HepG2 (cell line): ENCODE results near the gene PRKCE. TPM values are rescaled to one million over a fixed set of nuclear protein-coding genes. Genes with fewer than 3 reads are reported as not detected.

Source experiments
- AGO1 ChIP-seq: fragments of 200-400 bp; formaldehyde crosslinking; IDR thresholded peaks from 2 replicates; pipeline ENCODE4 v1.6.1; 2017; ENCODE audit warnings: mild to moderate bottlenecking, low read depth, low read length, moderate library complexity; ENCODE audit not compliant: poor library complexity, severe bottlenecking
- BATF2 ChIP-seq: sonication (generic); formaldehyde crosslinking; IDR thresholded peaks from 2 replicates; pipeline ENCODE4 v1.8.0; 2022; ENCODE audit warnings: mild to moderate bottlenecking, missing genetic modification reagents, moderate library complexity
- EEA1 ChIP-seq: sonication (generic); formaldehyde crosslinking; IDR thresholded peaks from 2 replicates; pipeline ENCODE4 v1.5.1; 2020; ENCODE audit warnings: mild to moderate bottlenecking, missing genetic modification reagents, borderline replicate concordance
- HNRNPLL ChIP-seq: fragments of 200-400 bp; formaldehyde crosslinking; IDR thresholded peaks from 2 replicates; pipeline ENCODE4 v1.6.1; 2017; ENCODE audit warnings: mild to moderate bottlenecking, low read depth, low read length; ENCODE audit not compliant: poor library complexity, severe bottlenecking
- KMT2A ChIP-seq: sonication (generic); formaldehyde crosslinking; IDR thresholded peaks from 2 replicates; pipeline ENCODE4 v1.4.0; 2020; ENCODE audit warnings: missing genetic modification reagents
- LCORL ChIP-seq, 2 experiments: fragments of 450-650 bp in 1 of 2; sonication (generic) in 1 of 2; formaldehyde crosslinking in 1 of 2; IDR thresholded peaks; 2 replicates each; pipeline versions ENCODE4 v1.5.0 to v1.6.1; 2017 to 2020; ENCODE audit warnings: antibody characterized with exemption in 1 of 2, missing genetic modification reagents in 1 of 2
- MED13 ChIP-seq: sonication (generic); formaldehyde crosslinking; IDR thresholded peaks from 2 replicates; pipeline ENCODE4 v1.5.0; 2020; ENCODE audit warnings: missing genetic modification reagents
- RBM39 ChIP-seq: fragments of 200-400 bp; formaldehyde crosslinking; IDR thresholded peaks from one replicate; pipeline ENCODE4 v1.6.1; 2018; ENCODE audit warnings: antibody characterized with exemption, mild to moderate bottlenecking, low read depth, low read length; ENCODE audit not compliant: poor library complexity, severe bottlenecking
- ZNF274 ChIP-seq: sonication (generic); formaldehyde crosslinking; IDR thresholded peaks from 2 replicates; pipeline ENCODE4 v1.5.1; 2020; ENCODE audit warnings: mild to moderate bottlenecking, missing genetic modification reagents
- ZNF382 ChIP-seq: sonication (generic); formaldehyde crosslinking; IDR thresholded peaks from 2 replicates; pipeline ENCODE4 v1.5.0; 2020; ENCODE audit warnings: missing genetic modification reagents, mild to moderate bottlenecking, borderline replicate concordance
- ZNF784 ChIP-seq: sonication (generic); formaldehyde crosslinking; IDR thresholded peaks from 2 replicates; pipeline ENCODE4 v1.5.1; 2020; ENCODE audit warnings: missing genetic modification reagents, mild to moderate bottlenecking, borderline replicate concordance
- ZNF839 ChIP-seq: sonication (generic); formaldehyde crosslinking; IDR thresholded peaks from 2 replicates; pipeline ENCODE4 v1.4.0; 2020; ENCODE audit warnings: missing genetic modification reagents, mild to moderate bottlenecking, borderline replicate concordance
- ZSCAN25 ChIP-seq: sonication (generic); formaldehyde crosslinking; IDR thresholded peaks from 2 replicates; pipeline ENCODE4 v1.8.0; 2022; ENCODE audit warnings: mild to moderate bottlenecking, missing genetic modification reagents
- polyA plus RNA-seq, 8 experiments: library from polyadenylated mRNA; depleted of rRNA in 3 of 8; stranded (reverse) in 7 of 8; unstranded in 1 of 8; fragments of >200 nt; fragmentation: Illumina TruSeq in 4 of 8; extraction: Trizol in 4 of 8; gene quantifications; 2 replicates each; pipeline versions ENCODE4 v1.2.1 to v1.2.3, GENCODE V29; 2011 to 2016; ENCODE audit warnings: low read depth in 4 of 8, missing spikeins in 1 of 8, mixed read lengths in 1 of 8; ENCODE audit not compliant: insufficient read depth in 1 of 8
- total RNA-seq, 5 experiments: library from RNA; depleted of rRNA; stranded (reverse); fragments of >200 nt; fragmentation: Illumina TruSeq; extraction: Trizol; gene quantifications; 2 replicates each; pipeline ENCODE4 v1.2.3, GENCODE V29; 2016; ENCODE audit warnings: low read depth in 1 of 5

Gene PRKCE
- total and polyA plus RNA-seq, 2 of the 13 experiments (the other 11 are each of a cell fraction or from before 2014, with no cell fraction given): 1.0 to 3.9 TPM

- TF ChIP-seq RBM39: peak; percentile 51
- no peak for TF ChIP-seq ZNF382 (CRISPR knock-in tag)
- TF ChIP-seq ZNF839: 0 out of 2 replicates have a peak, but pooled peaks have one; percentile 9
- no peak for TF ChIP-seq ZSCAN25 (CRISPR knock-in tag)
- no peak for TF ChIP-seq LCORL (IDR thresholded peaks at IDR 0.05)
- 0 out of 2 replicates have a peak, but pooled peaks have one; percentile 17 for TF ChIP-seq LCORL (CRISPR knock-in tag; IDR thresholded peaks at IDR 0.05)
- TF ChIP-seq AGO1: peak; percentile 23
- 0 out of 2 replicates have a peak, but pooled peaks have one; percentile 32 for TF ChIP-seq ZNF784 (CRISPR knock-in tag)
- TF ChIP-seq MED13 (CRISPR knock-in tag): 0 out of 2 replicates have a peak, but pooled peaks have one; percentile 12
- TF ChIP-seq KMT2A (CRISPR knock-in tag): peak; percentile 26; the same call in 1 of the 2 replicates
- no peak for TF ChIP-seq BATF2
- TF ChIP-seq HNRNPLL: peak; percentile 38
- TF ChIP-seq EEA1: peak; percentile 47; the same call in 1 of the 2 replicates
- peak; percentile 30; the same call in 1 of the 2 replicates for TF ChIP-seq ZNF274 (CRISPR knock-in tag)
Observed at GRCh38 chr2:45651415-45652089, at the start of gene PRKCE (continued).
